Osteoblast (primary cell): ENCODE results near the gene MARCHF7. TPM values are rescaled to one million over a fixed set of nuclear protein-coding genes. Genes with fewer than 3 reads are reported as not detected.
A peak's percentile ranks its signal among the peaks of the same experiment; 100 is the strongest.

Experiments used
- DNase-seq: peaks from one replicate; pipeline ENCODE4 v3.0.0; 2011; ENCODE audit warnings: low spot score, mixed read lengths; ENCODE audit not compliant: insufficient read length; ENCODE audit errors: missing footprints
- H2AFZ ChIP-seq: 2 replicates; pipeline ENCODE4 v1.6.0; 2011; ENCODE audit warnings: mild to moderate bottlenecking, low read length
- H3K27ac ChIP-seq: 2 replicates; pipeline ENCODE4 v1.5.1; 2011; ENCODE audit warnings: mild to moderate bottlenecking, low read depth, low read length, moderate library complexity
- H3K27me3 ChIP-seq: 2 replicates; pipeline ENCODE4 v1.6.0; 2012; ENCODE audit warnings: mild to moderate bottlenecking, control low read depth, inconsistent platforms, low read length, moderate library complexity; ENCODE audit not compliant: insufficient read depth
- H3K36me3 ChIP-seq: 2 replicates; pipeline ENCODE4 v1.5.1; 2011; ENCODE audit warnings: mild to moderate bottlenecking, low read length, control low read depth, moderate library complexity; ENCODE audit not compliant: insufficient read depth
- H3K4me1 ChIP-seq: 2 replicates; pipeline ENCODE4 v1.5.1; 2011; ENCODE audit warnings: mild to moderate bottlenecking, low read length, control low read depth, moderate library complexity; ENCODE audit not compliant: insufficient read depth
- H3K4me2 ChIP-seq: 2 replicates; pipeline ENCODE4 v1.6.0; 2011; ENCODE audit warnings: mild to moderate bottlenecking, low read length; ENCODE audit not compliant: insufficient read depth
- H3K4me3 ChIP-seq: fragments of 200-600 bp; sonication (generic); 3 replicates; pipeline ENCODE4 v1.5.1; 2012; ENCODE audit warnings: mild to moderate bottlenecking, low read length, inconsistent platforms; ENCODE audit not compliant: insufficient read depth
- H3K79me2 ChIP-seq: 2 replicates; pipeline ENCODE4 v1.6.0; 2012; ENCODE audit warnings: mild to moderate bottlenecking, low read length, control low read depth, inconsistent platforms; ENCODE audit not compliant: insufficient read depth
- H3K9me3 ChIP-seq: 2 replicates; pipeline ENCODE4 v1.5.1; 2011; ENCODE audit warnings: low read depth, low read length, control low read depth
- H4K20me1 ChIP-seq: 2 replicates; pipeline ENCODE4 v1.6.0; 2012; ENCODE audit warnings: mild to moderate bottlenecking, low read length, control low read depth; ENCODE audit not compliant: insufficient read depth
- total RNA-seq: library from RNA; depleted of rRNA; stranded (reverse); fragments of >200 nt; gene quantifications from 2 replicates; pipeline ENCODE4 v1.2.3, GENCODE V29; 2012
- TF ChIP-seq, protein P1 (sequence below): IDR thresholded peaks from 2 replicates; pipeline ENCODE4 v1.5.1; 2011; ENCODE audit warnings: mild to moderate bottlenecking, low read depth, low read length, moderate library complexity; ENCODE audit errors: extremely low read depth

MARCHF7 gene
- total RNA-seq, 1 donor = 106 TPM

DNA sequence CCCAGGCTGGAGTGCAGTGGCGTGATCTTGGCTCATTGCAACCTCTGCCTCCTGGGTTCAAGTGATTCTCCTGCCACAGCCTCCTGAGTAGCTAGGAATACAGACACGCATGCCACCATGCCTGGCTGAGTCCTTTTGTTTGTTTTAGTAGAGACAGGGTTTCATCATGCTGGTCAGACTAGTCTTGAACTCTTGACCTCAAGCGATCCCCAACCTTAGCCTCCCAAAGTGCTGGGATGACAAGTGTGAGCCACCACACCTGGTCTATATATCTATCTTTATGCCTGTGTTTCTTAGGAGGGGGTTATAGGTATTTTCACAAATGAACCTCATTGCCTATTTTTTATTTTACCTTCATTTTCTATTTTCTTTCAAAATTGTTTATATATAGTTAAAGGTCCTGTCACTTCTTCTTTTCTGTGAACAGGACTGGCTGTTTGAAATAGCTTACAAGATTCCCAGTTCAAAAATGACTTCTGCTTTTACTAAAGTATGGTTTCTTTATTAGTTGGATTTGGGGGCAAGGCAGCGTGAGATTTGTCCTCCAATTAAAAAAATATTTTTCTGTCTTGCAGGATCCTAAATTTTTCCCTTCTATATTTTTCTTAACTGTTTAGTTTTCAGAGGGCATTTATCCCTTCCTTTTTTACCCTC is 16.4 kb upstream of the MARCHF7 start:
- H3K79me2 ChIP-seq = no peaks in the 10 kb centered on the region
- TF ChIP-seq, protein P1, sequence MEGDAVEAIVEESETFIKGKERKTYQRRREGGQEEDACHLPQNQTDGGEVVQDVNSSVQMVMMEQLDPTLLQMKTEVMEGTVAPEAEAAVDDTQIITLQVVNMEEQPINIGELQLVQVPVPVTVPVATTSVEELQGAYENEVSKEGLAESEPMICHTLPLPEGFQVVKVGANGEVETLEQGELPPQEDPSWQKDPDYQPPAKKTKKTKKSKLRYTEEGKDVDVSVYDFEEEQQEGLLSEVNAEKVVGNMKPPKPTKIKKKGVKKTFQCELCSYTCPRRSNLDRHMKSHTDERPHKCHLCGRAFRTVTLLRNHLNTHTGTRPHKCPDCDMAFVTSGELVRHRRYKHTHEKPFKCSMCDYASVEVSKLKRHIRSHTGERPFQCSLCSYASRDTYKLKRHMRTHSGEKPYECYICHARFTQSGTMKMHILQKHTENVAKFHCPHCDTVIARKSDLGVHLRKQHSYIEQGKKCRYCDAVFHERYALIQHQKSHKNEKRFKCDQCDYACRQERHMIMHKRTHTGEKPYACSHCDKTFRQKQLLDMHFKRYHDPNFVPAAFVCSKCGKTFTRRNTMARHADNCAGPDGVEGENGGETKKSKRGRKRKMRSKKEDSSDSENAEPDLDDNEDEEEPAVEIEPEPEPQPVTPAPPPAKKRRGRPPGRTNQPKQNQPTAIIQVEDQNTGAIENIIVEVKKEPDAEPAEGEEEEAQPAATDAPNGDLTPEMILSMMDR = no peak

DNA sequence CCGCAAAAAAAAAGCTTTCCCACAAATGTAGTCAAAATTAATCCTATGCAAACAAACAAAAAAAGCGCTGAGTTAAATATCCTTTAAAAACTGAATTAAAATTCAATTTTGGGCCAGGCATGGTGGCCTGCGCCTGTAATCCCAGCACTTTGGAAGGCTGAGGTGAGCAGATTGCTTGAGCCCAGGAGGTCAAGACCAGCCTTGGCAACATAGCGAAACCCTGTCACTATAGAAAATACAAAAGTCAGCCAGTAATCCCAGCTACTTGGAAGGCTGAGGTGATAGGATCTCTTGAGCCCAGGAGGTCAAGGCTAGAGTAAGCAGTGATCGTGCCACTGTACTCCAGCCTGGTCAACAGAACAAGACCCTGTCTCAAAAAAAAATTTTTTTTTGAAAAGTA is 8.8 kb upstream of the MARCHF7 start:
- Histone ChIP-seq H3K27ac (no peak overlapping the region), H3K36me3 (no peaks in the 10 kb centered on the region), H3K4me2 (no peak overlapping the region), H3K9me3 (no peaks in the 10 kb centered on the region), H3K79me2 (no peaks in the 10 kb centered on the region), H3K27me3 (no peaks in the 10 kb centered on the region), H3K4me1 (peaks cover 5% of the 10 kb centered on the region), H2AFZ (no peak overlapping the region), H3K4me3 (no peak overlapping the region), H4K20me1 (no peaks in the 10 kb centered on the region)
- no peak for DNase-seq
- TF ChIP-seq, protein P1 = no peak

More for the DNA sequence above, 16.4 kb upstream of the MARCHF7 start:
- no peak overlapping the region for H3K4me3 ChIP-seq
- no peaks in the 10 kb centered on the region for H3K9me3 ChIP-seq
- no peaks in the 10 kb centered on the region for H3K36me3 ChIP-seq
- H4K20me1 ChIP-seq = no peaks in the 10 kb centered on the region
- no peak overlapping the region for H3K27ac ChIP-seq
- DNase-seq = no peak
- H3K4me1 ChIP-seq = no peaks in the 10 kb centered on the region
- no peak overlapping the region for H2AFZ ChIP-seq
- H3K27me3 ChIP-seq = no peaks in the 10 kb centered on the region
- no peak overlapping the region for H3K4me2 ChIP-seq

DNA sequence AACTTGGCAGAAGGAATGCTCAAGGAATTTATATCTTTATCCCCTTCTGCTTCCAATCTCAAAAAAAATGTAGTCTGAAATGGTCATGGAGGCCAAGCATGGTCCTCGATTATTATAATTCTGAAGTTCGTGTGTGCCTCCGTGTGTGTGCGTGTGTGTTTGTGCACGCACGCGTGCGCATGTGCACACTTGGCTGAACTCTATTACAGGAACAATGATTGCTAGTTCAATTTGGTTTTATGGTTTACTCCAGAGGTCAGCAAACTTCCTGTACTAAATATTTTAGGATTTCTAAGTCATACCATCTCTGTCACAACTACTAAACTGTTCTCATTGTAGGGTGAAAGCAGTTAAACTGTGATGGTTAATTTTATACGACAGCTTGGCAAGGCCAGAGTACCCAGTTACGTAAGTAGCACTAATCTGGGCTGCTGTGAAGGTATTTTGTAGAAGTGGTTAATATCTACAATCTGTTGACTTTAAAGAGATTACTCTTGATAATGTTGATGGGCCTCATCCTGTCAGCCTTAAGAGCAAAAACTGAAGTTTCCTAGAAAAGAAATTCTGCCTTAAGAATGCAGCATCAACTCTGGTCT is 5.8 kb upstream of the MARCHF7 start:
- peak; percentile 51 for DNase-seq

More for the DNA sequence above, 5.8 kb upstream of the MARCHF7 start:
- Histone ChIP-seq H3K27me3 (no peaks in the 10 kb centered on the region), H3K4me2 (peak overlapping the region; percentile 70), H3K27ac (no peak overlapping the region), H3K9me3 (no peaks in the 10 kb centered on the region), H4K20me1 (no peaks in the 10 kb centered on the region), H3K79me2 (peaks cover 5% of the 10 kb centered on the region), H3K4me3 (peak overlapping the region; percentile 58), H3K36me3 (peaks cover 2% of the 10 kb centered on the region), H3K4me1 (peaks cover 13% of the 10 kb centered on the region), H2AFZ (peak overlapping the region; percentile 83)
- TF ChIP-seq, protein P1 = no peak
